HEK293T (cell line): ENCODE measurements around the gene SMPD3.

Experiments
- BHLHE40 ChIP-seq: fragments of 450-650 bp; IDR thresholded peaks from 2 replicates; pipeline ENCODE4 v1.6.1; 2016; ENCODE audit warnings: mild to moderate bottlenecking, moderate library complexity, borderline replicate concordance
- ELF4 ChIP-seq: fragments of 450-650 bp; IDR thresholded peaks from 2 replicates; pipeline ENCODE4 v1.6.1; 2017; ENCODE audit warnings: antibody characterized with exemption
- FOXA1 ChIP-seq: fragments of 450-650 bp; IDR thresholded peaks from 2 replicates; pipeline ENCODE4 v1.6.1; 2016; ENCODE audit warnings: mild to moderate bottlenecking
- FOXK2 ChIP-seq: fragments of 450-650 bp; IDR thresholded peaks from 2 replicates; pipeline ENCODE4 v1.6.1; 2016; ENCODE audit warnings: mild to moderate bottlenecking
- FOXM1 ChIP-seq: fragments of 450-650 bp; IDR thresholded peaks from 2 replicates; pipeline ENCODE4 v1.6.1; 2017; ENCODE audit warnings: mild to moderate bottlenecking, borderline replicate concordance
- HDGF ChIP-seq: fragments of 450-650 bp; IDR thresholded peaks from 2 replicates; pipeline ENCODE4 v1.6.1; 2017; ENCODE audit warnings: antibody characterized with exemption, borderline replicate concordance
- LEF1 ChIP-seq: fragments of 450-650 bp; IDR thresholded peaks from 2 replicates; pipeline ENCODE4 v1.6.1; 2017; ENCODE audit warnings: mild to moderate bottlenecking, borderline replicate concordance
- NFRKB ChIP-seq: fragments of 450-650 bp; IDR thresholded peaks from 2 replicates; pipeline ENCODE4 v1.6.1; 2016; ENCODE audit warnings: mild to moderate bottlenecking, moderate library complexity
- SP1 ChIP-seq: fragments of 450-650 bp; IDR thresholded peaks from 2 replicates; pipeline ENCODE4 v1.6.1; 2017
- SUZ12 ChIP-seq: fragments of 450-650 bp; IDR thresholded peaks from 2 replicates; pipeline ENCODE4 v1.6.1; 2016; ENCODE audit warnings: mild to moderate bottlenecking
- TARDBP ChIP-seq: fragments of 450-650 bp; IDR thresholded peaks from 2 replicates; pipeline ENCODE4 v1.6.1; 2016
- ZNF384 ChIP-seq: fragments of 450-650 bp; IDR thresholded peaks from 2 replicates; pipeline ENCODE4 v1.6.1; 2016
- TF ChIP-seq, protein P1 (sequence below): fragments of 450-650 bp; IDR thresholded peaks from 2 replicates; pipeline ENCODE4 v1.6.1; 2016

GRCh38 chr16:68355447-68356248 is 92.7 kb downstream of the SMPD3 start:
- TF ChIP-seq TARDBP (no peak), FOXM1 (no peak), FOXK2 (no peak), ZNF384 (no peak), ELF4 (no peak), BHLHE40 (no peak), NFRKB (no peak), FOXA1 (no peak), LEF1 (no peak), SUZ12 (no peak), HDGF (no peak), SP1 (no peak)
- TF ChIP-seq, protein P1, sequence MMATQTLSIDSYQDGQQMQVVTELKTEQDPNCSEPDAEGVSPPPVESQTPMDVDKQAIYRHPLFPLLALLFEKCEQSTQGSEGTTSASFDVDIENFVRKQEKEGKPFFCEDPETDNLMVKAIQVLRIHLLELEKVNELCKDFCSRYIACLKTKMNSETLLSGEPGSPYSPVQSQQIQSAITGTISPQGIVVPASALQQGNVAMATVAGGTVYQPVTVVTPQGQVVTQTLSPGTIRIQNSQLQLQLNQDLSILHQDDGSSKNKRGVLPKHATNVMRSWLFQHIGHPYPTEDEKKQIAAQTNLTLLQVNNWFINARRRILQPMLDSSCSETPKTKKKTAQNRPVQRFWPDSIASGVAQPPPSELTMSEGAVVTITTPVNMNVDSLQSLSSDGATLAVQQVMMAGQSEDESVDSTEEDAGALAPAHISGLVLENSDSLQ = no peak
